Chondrocyte (in vitro differentiated cells): ENCODE measurements around the gene VGF. TPM values are rescaled to one million over a fixed set of nuclear protein-coding genes. Genes with fewer than 3 reads are reported as not detected.

Experiments used
- DNase-seq: peaks from one replicate; pipeline ENCODE4 v3.0.0; 2021; ENCODE audit warnings: mixed read lengths, low spot score
- H3K27ac Mint-ChIP-seq: one replicate; pipeline ENCODE4 v1.8.0; 2021; ENCODE audit warnings: mild to moderate bottlenecking, moderate library complexity, mixed read lengths; ENCODE audit not compliant: unreplicated experiment
- H3K27me3 Mint-ChIP-seq: 2 replicates; pipeline ENCODE4 v1.8.0; 2021; ENCODE audit warnings: low read depth, mixed read lengths
- H3K36me3 Mint-ChIP-seq: 2 replicates; pipeline ENCODE4 v1.8.0; 2021; ENCODE audit warnings: low read depth, mixed read lengths
- H3K4me1 Mint-ChIP-seq: 2 replicates; pipeline ENCODE4 v1.8.0; 2021; ENCODE audit warnings: low read depth, mild to moderate bottlenecking, mixed read lengths
- H3K4me3 Mint-ChIP-seq: one replicate; pipeline ENCODE4 v1.8.0; 2021; ENCODE audit warnings: mild to moderate bottlenecking, moderate library complexity, mixed read lengths; ENCODE audit not compliant: unreplicated experiment
- H3K9me3 Mint-ChIP-seq: 2 replicates; pipeline ENCODE4 v1.8.0; 2021; ENCODE audit warnings: low read depth, mixed read lengths
- CTCF ChIP-seq: fragments of 200-600 bp; sonication (generic); IDR thresholded peaks from 2 replicates; pipeline ENCODE4 v1.5.0; 2021; ENCODE audit warnings: antibody characterized with exemption, mild to moderate bottlenecking, moderate library complexity
- long read RNA-seq: library from polyadenylated mRNA; stranded (forward); transcript quantifications from one replicate; pipeline ENCODE4 v2.0.0, GENCODE V29; 2021
- total RNA-seq: library from RNA; stranded (reverse); gene quantifications from 3 replicates; pipeline ENCODE4 v1.2.1, GENCODE V29; 2021

Gene VGF
- total RNA-seq: 0.22 to 0.26 TPM in 2 of 3 replicates, not detected in the other
- long read RNA-seq: 0 reads

GRCh38 chr7:101165075-101165957 is at the start of gene VGF:
TSS of gene VGF (minus strand) at chr7:101165569. CDS start at chr7:101164843, 726 bp downstream.
- Mint-ChIP-seq H3K27me3 (peaks cover 40% of the 10 kb centered on the region), H3K36me3 (peaks cover 2% of the 10 kb centered on the region), H3K4me3 (peak within 1 kb of the TSS; percentile 72), H3K27ac (peak within 1 kb of the TSS; percentile 27), H3K4me1 (peaks cover 40% of the 10 kb centered on the region), H3K9me3 (no peaks in the 10 kb centered on the region)
- DNase-seq: peak; percentile 95
- TF ChIP-seq CTCF: no peak

- H3K4me3 Mint-ChIP-seq: no peak overlapping the region
- TF ChIP-seq CTCF: no peak
- H3K4me1 Mint-ChIP-seq: peaks cover 22% of the 10 kb centered on the region
- no peak for DNase-seq
- H3K36me3 Mint-ChIP-seq: peaks cover 24% of the 10 kb centered on the region
- no peaks in the 10 kb centered on the region for H3K27me3 Mint-ChIP-seq
- no peak overlapping the region for H3K27ac Mint-ChIP-seq
- H3K9me3 Mint-ChIP-seq: no peaks in the 10 kb centered on the region
These were observed 46.6 kb upstream of the VGF start for GRCh38 chr7:101212014-101212413.

- Mint-ChIP-seq H3K4me1 (peaks cover 18% of the 10 kb centered on the region), H3K27ac (no peak overlapping the region), H3K36me3 (peaks cover 27% of the 10 kb centered on the region), H3K4me3 (no peak overlapping the region), H3K27me3 (no peaks in the 10 kb centered on the region), H3K9me3 (no peaks in the 10 kb centered on the region)
- DNase-seq: no peak
- TF ChIP-seq CTCF: no peak
These were observed 46.1 kb upstream of the VGF start for GRCh38 chr7:101211501-101211900.

- no peaks in the 10 kb centered on the region for H3K9me3 Mint-ChIP-seq
- no peak for DNase-seq
- H3K27ac Mint-ChIP-seq: no peak overlapping the region
- H3K27me3 Mint-ChIP-seq: no peaks in the 10 kb centered on the region
- no peak for TF ChIP-seq CTCF
- H3K4me3 Mint-ChIP-seq: no peak overlapping the region
- peaks cover 6% of the 10 kb centered on the region for H3K4me1 Mint-ChIP-seq
- peaks cover 34% of the 10 kb centered on the region for H3K36me3 Mint-ChIP-seq
These were observed 44.8 kb upstream of the VGF start for GRCh38 chr7:101210143-101210542.

GRCh38 chr7:101208794-101209193 is 43.4 kb upstream of the VGF start:
- Mint-ChIP-seq H3K9me3 (no peaks in the 10 kb centered on the region), H3K4me3 (no peak overlapping the region), H3K4me1 (no peaks in the 10 kb centered on the region), H3K27me3 (peaks cover under 1% of the 10 kb centered on the region), H3K27ac (no peak overlapping the region), H3K36me3 (peaks cover 31% of the 10 kb centered on the region)
- no peak for TF ChIP-seq CTCF
- DNase-seq: no peak
